NCI-H82 treated with DMSO at 0.1 percent for 48 hours (cell line): Measurements from ENCODE around the gene SGSM1.

Source experiments
- DNase-seq: peaks from one replicate; lab custom pipeline; 2025; ENCODE audit not compliant: unreplicated experiment; lab: John Stamatoyannopoulos, UW

SGSM1 gene, protein sequence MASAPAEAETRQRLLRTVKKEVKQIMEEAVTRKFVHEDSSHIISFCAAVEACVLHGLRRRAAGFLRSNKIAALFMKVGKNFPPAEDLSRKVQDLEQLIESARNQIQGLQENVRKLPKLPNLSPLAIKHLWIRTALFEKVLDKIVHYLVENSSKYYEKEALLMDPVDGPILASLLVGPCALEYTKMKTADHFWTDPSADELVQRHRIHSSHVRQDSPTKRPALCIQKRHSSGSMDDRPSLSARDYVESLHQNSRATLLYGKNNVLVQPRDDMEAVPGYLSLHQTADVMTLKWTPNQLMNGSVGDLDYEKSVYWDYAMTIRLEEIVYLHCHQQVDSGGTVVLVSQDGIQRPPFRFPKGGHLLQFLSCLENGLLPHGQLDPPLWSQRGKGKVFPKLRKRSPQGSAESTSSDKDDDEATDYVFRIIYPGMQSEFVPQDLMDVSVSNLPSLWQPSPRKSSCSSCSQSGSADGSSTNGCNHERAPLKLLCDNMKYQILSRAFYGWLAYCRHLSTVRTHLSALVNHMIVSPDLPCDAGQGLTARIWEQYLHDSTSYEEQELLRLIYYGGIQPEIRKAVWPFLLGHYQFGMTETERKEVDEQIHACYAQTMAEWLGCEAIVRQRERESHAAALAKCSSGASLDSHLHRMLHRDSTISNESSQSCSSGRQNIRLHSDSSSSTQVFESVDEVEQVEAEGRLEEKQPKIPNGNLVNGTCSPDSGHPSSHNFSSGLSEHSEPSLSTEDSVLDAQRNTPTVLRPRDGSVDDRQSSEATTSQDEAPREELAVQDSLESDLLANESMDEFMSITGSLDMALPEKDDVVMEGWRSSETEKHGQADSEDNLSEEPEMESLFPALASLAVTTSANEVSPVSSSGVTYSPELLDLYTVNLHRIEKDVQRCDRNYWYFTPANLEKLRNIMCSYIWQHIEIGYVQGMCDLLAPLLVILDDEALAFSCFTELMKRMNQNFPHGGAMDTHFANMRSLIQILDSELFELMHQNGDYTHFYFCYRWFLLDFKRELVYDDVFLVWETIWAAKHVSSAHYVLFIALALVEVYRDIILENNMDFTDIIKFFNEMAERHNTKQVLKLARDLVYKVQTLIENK

DNA sequence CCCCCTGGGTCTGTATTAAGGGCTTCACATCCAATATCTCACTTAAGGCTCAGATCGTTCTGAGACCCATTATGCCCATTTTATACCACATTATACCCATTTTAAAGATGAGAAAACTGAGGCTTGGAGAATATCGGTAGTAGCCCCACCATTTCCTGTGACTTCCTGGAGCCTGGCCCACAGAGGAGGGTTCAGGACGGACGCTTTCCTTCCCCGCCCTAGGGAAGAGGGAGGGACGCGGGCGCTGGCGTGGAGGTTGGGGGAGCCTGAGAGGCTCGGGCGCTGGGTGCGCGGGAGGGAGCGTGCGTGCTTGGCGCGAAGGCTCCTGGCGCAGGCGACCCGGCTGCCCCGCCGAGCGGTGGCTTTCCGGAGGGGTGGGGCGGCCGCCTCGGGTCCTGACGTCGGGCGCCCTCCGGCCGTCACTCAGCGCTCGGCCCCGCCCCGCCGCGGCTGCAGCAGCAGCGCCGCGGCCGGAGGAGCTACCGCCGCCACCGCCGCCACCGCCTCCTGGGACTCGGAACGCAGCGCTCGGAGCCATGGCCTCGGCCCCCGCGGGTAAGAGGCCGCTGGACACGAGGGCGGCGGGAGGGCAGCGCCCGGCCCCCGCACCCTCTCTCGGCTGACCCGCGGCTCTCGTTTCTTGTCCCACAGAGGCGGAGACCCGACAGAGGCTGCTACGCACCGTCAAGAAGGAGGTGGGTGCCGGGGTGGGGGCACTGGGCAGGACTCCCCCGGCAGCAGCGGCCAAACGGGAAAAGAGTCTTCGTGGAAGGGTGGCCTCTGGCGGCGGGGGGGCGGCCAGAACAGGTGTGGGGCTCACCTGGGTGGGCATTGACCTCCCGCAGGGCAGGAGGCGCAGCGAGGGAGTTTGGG, at the start of gene SGSM1:
SGSM1 (plus strand) TSS at position 422 of the 873 bp plus-strand sequence; CDS start at position 537, 115 bp downstream.
- peak; percentile 11 for DNase-seq

- no peak for DNase-seq
These were observed 47.7 kb upstream of the SGSM1 start for GRCh38 chr22:24758164-24758799.

GRCh38 chr22:24759765-24760164, 46.2 kb upstream of the SGSM1 start:
- DNase-seq: no peak

DNA sequence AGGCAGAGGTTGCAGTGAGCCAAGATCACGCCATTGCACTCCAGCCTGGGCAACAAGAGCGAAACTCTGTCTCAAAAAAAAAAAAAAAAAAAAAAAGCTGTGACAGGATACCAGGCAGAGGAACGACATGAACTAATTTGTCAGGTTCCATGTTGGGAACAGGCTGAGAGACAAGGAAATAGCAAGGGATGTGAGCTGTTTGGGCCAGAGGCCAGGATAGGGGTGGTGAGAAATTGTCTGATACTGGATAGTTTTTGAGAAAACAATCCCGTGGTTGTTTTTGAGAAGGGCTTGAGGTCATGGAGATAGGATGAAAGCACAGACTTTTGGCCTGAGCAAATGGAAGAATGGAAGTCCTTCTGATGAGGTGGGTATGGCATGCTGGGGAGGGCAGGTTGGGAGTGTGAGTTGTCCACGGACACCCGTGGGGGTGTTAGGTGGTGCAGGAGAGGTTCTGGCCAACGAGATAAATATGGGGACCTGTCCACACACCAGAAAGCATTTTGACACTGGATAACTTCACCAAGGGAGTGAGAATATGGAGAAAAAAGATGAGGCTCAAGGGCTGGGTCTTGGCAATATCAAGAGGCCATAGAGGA, 45.2 kb upstream of the SGSM1 start:
- no peak for DNase-seq

DNA sequence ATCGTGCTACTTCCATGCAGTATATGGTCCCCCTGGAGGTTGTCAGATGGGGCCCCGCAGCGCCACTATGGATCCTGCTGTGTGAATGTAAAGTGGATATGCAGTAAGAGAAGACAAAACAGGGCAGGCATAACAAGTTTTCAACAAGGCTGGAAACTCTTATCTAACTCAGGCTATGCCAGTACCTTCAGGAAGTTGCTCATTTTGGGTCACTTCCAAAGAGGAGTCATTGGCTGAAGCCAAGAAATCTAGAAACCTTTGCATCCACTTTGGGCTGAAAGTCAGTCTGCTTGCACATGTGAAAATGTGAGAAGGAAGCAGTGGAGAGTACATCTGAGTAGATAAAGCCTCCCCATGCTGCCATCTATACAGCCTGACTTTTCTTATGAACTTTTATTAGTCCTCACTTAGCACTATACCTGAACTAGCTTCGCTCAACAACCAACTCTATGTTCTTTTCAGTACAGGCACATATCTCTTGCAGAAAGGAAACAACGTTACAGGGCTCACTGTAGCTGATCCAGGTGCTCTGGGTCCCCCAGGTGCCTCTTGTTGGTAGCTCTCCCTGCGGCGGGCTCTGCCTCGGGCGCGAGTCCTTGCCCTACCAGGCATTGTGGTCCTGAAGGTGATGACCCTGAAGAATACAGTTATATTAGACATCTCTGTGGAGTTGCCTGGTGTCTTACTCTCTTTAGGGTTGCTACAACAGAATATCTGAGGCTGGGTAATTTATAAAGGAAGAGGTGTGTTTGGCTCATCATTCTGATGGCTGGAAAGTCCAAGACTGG, 43.9 kb upstream of the SGSM1 start:
- no peak for DNase-seq

GRCh38 chr22:24763872-24764485, 42.0 kb upstream of the SGSM1 start:
- DNase-seq: no peak

DNA sequence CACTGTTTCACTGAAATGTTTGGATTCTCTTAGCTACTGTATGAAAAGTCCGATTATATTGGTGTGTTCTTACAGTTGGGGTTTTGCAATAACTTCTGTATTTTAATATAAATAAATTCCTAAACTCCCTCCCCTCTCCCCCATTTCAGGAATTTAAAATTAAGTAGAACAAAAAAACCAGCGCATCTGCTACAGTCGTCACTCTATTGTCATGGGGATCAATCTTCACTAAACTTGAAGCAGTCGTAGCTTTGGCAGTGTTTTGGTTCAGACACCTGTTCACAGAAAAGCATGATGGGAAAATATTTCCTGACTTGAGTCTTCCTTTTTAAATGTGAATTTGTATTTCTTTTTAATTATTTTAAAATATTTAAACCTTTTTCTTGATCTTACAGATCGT, 40.8 kb upstream of the SGSM1 start:
- DNase-seq: no peak

- DNase-seq: peak; percentile 20
These were observed 37.3 kb upstream of the SGSM1 start for GRCh38 chr22:24768537-24769374.

DNA sequence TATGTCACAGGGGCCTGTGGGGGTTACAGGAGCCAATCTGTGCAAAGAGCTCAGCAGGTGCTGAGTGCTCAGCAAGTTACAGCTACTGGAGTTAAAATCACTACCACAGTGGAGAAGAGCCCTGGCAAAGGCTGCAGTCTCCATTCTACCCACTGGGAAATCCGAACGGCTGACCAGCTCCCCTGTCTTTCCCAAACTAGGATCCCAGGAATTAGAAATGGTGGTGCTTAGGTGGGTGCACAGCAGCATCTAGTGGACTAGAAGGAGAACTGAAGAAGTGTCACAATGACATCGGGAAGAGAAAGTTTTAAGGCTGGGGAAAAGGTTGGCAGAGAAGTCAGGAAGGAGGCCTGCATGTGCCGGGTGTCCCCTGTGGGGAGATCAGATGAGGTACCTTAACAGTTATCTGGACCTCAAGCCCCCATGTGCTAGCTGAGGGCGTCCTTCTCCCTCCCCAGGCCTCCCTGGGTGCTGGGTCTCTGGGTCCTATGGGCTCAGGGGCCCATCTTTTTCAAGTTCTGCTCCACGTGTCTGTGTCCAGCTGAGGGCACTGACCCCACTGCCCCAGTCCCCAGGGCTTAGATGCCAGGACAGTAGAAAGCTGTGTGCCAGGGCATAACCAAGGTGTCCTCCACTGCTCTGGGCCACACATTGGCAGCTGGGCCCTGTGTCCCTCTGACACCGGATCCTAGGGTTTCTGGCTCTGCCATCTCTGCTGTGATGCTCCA, 33.4 kb upstream of the SGSM1 start:
- peak; percentile 5 for DNase-seq

- DNase-seq: no peak
These were observed 30.1 kb upstream of the SGSM1 start for GRCh38 chr22:24775769-24776492.

DNA sequence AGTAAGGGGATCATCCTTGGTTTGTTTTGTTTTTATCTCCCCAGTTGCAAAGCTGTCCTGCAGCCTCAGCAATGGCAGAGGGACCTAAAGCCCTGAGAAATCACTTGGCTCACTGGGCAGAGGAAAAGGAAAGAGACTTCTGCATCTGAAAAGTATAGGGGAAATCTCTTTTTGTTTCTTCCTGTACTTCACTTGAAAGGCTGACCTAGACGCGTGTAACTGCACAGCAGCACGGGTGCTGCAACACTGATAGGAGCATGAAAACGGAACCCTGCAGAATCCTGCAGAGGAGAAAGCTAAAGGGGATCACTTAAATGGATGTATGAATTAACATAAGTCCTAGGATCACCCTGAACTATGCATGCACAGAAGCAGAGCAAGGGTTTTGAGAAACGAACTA, 29.5 kb upstream of the SGSM1 start:
- no peak for DNase-seq

- DNase-seq: no peak
These were observed 16.5 kb upstream of the SGSM1 start for GRCh38 chr22:24789516-24789915.

DNA sequence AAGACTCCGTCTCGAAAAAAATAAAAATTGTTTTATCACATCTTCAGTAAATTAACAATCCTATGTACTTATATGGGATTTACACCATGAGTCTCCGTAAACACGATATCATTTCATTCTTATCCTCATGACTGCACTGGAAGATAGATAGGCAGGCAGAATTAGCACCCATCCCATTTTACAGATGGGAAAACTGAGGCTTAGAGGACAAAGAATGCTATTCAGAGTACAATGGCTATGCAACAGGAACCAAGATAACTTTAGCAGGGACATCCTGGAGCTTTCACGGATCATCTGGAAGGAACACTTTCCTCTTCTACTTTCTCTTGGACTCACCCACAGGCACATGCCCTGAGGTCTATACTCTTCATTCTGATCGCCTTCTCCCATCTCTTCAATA, 14.6 kb upstream of the SGSM1 start:
- DNase-seq: no peak

- no peak for DNase-seq
These were observed 10.0 kb upstream of the SGSM1 start for GRCh38 chr22:24796056-24796455.

DNA sequence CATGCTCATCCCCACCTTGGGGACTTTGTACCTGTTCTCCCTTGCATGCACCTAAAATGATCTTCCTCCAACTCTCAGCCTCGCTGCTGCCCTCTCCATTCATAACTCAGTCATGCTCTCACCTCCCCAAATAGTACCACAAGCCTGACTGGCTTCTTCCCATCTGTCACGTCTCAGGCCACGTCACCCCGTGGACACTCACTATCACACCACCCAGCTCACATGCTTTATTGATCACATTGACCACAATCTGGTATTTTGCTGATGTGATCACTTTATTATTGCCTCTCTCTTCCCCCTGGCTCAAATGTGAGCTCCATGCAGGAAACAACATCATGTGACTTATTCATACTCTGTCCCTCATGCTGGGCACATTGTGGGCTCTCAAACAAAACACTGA, 9.2 kb upstream of the SGSM1 start:
- no peak for DNase-seq

GRCh38 chr22:24801901-24802465, 4.0 kb upstream of the SGSM1 start:
- no peak for DNase-seq
